ENCODE measurements around the gene SESN3.

DNA sequence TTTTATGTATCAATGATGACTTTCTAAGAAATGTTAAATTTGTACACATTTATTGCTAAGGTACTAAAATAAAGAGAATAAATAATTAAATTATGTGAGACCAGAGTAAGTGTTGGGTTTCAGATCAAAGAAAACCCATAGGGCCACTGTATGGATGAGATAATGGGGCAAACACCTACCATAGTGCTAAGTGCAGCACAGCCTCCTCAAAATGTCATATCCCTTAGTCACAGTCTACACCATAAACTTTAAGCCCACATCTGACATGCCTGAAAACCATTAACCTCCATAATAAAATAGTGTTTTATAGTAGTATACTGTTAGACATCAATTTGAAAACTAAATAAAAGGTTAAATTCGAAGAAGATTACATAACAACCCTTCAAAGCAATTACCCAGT, 37.5 kb downstream of the SESN3 start:
- TF ChIP-seq EZH2 (IDR thresholded peaks at IDR 0.05; ENCODE audit: insufficient read depth, poor library complexity, severe bottlenecking) (no peak), EZH2phosphoT487 (IDR thresholded peaks at IDR 0.05; ENCODE audit: insufficient read depth, low read depth) (no peak)

Data from GM23248 (cell line).